HG02884 (cell line): ENCODE data around the gene COL27A1.

Experiments
- ATAC-seq: cut with Tn5 transposase; IDR thresholded peaks from one replicate; pipeline ENCODE4 v1.9.1; 2021; ENCODE audit warnings: mild to moderate bottlenecking, moderate library complexity; ENCODE audit not compliant: unreplicated experiment

COL27A1 gene

GRCh38 chr9:114348261-114348905, 193.0 kb downstream of the COL27A1 start:
- ATAC-seq: no peak

- peak; percentile 81 for ATAC-seq
Measured at GRCh38 chr9:114348906-114349482, 193.7 kb downstream of the COL27A1 start.

GRCh38 chr9:114349713-114350480, 194.6 kb downstream of the COL27A1 start:
- ATAC-seq: no peak

GRCh38 chr9:114350636-114351401, 195.5 kb downstream of the COL27A1 start:
- ATAC-seq: no peak

GRCh38 chr9:114351932-114352331, 196.6 kb downstream of the COL27A1 start:
- no peak for ATAC-seq

- ATAC-seq: no peak
Measured at GRCh38 chr9:114355821-114356220, 200.5 kb downstream of the COL27A1 start.

GRCh38 chr9:114356792-114357191, 201.5 kb downstream of the COL27A1 start:
- no peak for ATAC-seq

GRCh38 chr9:114357360-114357759, 202.0 kb downstream of the COL27A1 start:
- ATAC-seq: no peak

GRCh38 chr9:114357911-114358328, 202.6 kb downstream of the COL27A1 start:
- no peak for ATAC-seq

- no peak for ATAC-seq
Measured at GRCh38 chr9:114359801-114360200, 204.5 kb downstream of the COL27A1 start.

- no peak for ATAC-seq
Measured at GRCh38 chr9:114361542-114361941, 206.2 kb downstream of the COL27A1 start.
